ENCODE data around the gene CYTH2.

DNA sequence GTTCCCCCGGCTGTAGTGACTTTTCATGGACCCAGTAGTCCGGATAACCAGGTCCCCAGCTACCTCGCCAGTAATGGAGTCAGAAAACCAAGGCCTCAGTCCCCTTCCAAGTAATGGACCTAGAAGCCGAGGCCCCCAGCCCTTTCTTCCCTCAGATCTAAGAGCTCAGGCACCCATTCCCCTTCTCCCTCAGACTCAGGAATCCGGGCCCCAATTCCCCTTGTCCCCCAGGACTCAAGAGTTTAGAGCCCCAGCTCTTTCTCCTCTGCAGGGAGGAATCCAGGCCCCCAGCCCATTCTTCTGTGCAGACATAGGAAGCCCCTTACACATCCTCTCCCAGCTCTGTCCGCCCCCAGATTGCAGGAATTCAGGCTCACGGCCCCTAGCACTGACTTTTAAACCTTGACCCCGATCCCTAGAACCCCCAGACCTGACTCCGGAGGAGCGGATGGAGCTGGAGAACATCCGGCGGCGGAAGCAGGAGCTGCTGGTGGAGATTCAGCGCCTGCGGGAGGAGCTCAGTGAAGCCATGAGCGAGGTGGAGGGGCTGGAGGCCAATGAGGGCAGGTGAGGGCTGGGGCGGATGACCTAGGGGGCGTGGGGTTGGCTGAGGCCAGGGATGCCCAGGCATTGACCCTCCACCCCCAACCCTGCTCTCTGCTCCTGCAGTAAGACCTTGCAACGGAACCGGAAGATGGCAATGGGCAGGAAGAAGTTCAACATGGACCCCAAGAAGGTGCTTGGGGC, 938 bp downstream of the CYTH2 start:
- no peak for TF ChIP-seq POLR2A (IDR thresholded peaks at IDR 0.05)
- TF ChIP-seq, protein P1, sequence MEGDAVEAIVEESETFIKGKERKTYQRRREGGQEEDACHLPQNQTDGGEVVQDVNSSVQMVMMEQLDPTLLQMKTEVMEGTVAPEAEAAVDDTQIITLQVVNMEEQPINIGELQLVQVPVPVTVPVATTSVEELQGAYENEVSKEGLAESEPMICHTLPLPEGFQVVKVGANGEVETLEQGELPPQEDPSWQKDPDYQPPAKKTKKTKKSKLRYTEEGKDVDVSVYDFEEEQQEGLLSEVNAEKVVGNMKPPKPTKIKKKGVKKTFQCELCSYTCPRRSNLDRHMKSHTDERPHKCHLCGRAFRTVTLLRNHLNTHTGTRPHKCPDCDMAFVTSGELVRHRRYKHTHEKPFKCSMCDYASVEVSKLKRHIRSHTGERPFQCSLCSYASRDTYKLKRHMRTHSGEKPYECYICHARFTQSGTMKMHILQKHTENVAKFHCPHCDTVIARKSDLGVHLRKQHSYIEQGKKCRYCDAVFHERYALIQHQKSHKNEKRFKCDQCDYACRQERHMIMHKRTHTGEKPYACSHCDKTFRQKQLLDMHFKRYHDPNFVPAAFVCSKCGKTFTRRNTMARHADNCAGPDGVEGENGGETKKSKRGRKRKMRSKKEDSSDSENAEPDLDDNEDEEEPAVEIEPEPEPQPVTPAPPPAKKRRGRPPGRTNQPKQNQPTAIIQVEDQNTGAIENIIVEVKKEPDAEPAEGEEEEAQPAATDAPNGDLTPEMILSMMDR (IDR thresholded peaks at IDR 0.05) = no peak
